Measurements from ENCODE around the gene TANK. TPM values are rescaled to one million over a fixed set of nuclear protein-coding genes. Genes with fewer than 3 reads are reported as not detected.

The TANK gene
- total RNA-seq (2022) = 81.3 and 85.4 TPM in 2 replicates
- Bru-seq, nascent RNA = percentile 94 among the genes with signal in this experiment
- BruChase-seq, experiment 1, labeled RNA remaining after a 6-hour chase = percentile 80 among the genes with signal in this experiment
- BruChase-seq, experiment 2, labeled RNA remaining after a 2-hour chase = percentile 82 among the genes with signal in this experiment
- long read RNA-seq, transcript TANK-202 (8 exons, 2,171 nt) = minor isoform, 31 of 108 reads
- long read RNA-seq, transcript TANK-201 (8 exons, 2,152 nt) = major isoform, 34 of 108 reads
- long read RNA-seq, partial matches to known transcripts = 8 of 108 reads
- long read RNA-seq, other reads (novel, unspliced or antisense) = 35 of 108 reads

- TF ChIP-seq, protein P1, sequence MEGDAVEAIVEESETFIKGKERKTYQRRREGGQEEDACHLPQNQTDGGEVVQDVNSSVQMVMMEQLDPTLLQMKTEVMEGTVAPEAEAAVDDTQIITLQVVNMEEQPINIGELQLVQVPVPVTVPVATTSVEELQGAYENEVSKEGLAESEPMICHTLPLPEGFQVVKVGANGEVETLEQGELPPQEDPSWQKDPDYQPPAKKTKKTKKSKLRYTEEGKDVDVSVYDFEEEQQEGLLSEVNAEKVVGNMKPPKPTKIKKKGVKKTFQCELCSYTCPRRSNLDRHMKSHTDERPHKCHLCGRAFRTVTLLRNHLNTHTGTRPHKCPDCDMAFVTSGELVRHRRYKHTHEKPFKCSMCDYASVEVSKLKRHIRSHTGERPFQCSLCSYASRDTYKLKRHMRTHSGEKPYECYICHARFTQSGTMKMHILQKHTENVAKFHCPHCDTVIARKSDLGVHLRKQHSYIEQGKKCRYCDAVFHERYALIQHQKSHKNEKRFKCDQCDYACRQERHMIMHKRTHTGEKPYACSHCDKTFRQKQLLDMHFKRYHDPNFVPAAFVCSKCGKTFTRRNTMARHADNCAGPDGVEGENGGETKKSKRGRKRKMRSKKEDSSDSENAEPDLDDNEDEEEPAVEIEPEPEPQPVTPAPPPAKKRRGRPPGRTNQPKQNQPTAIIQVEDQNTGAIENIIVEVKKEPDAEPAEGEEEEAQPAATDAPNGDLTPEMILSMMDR (IDR thresholded peaks at IDR 0.05; ENCODE audit: unreplicated experiment) = no peak
- Mint-ChIP-seq H3K4me1 (ENCODE audit: low read depth, unreplicated experiment) (peaks cover 18% of the 10 kb centered on the region), H3K27me3 (ENCODE audit: unreplicated experiment) (no peaks in the 10 kb centered on the region), H3K9me3 (ENCODE audit: low read depth, unreplicated experiment) (no peaks in the 10 kb centered on the region), H3K36me3 (ENCODE audit: insufficient read depth, unreplicated experiment) (peaks cover 37% of the 10 kb centered on the region), H3K4me3 (ENCODE audit: low read depth, unreplicated experiment) (peak within 1 kb of the TSS; percentile 90), H3K27ac (ENCODE audit: unreplicated experiment) (peak within 1 kb of the TSS; percentile 95)
- intact Hi-C loops (cut with micrococcal nuclease; ENCODE audit: unreplicated experiment) = loop anchor here (2.0 kb wide), 1 partner anchor 26 kb away; no protein-coding TSS in a partner anchor
- CTCF ChIA-PET = no interaction called here
- TSS peak; percentile 98 for BruUV-seq (replicated peaks)
- peak; percentile 87 for DNase-seq
Observed at GRCh38 chr2:161160226-161161073, at the start of gene TANK. TSS of gene TANK (plus strand) at chr2:161160428. CDS start at chr2:161179663, 19,235 bp downstream.

- Mint-ChIP-seq H3K4me1 (ENCODE audit: low read depth, unreplicated experiment) (no peaks in the 10 kb centered on the region), H3K9me3 (ENCODE audit: low read depth, unreplicated experiment) (no peaks in the 10 kb centered on the region), H3K36me3 (ENCODE audit: insufficient read depth, unreplicated experiment) (no peaks in the 10 kb centered on the region), H3K27me3 (ENCODE audit: unreplicated experiment) (no peaks in the 10 kb centered on the region), H3K4me3 (ENCODE audit: low read depth, unreplicated experiment) (no peak overlapping the region), H3K27ac (ENCODE audit: unreplicated experiment) (no peak overlapping the region)
- TF ChIP-seq, protein P1 (IDR thresholded peaks at IDR 0.05; ENCODE audit: unreplicated experiment) = no peak
- CTCF ChIA-PET = no interaction called here
- intact Hi-C loops (cut with micrococcal nuclease; ENCODE audit: unreplicated experiment) = no loop called here
- no peak for DNase-seq
- BruUV-seq (replicated peaks) = no TSS peak
Observed at GRCh38 chr2:161111531-161111930, 48.7 kb upstream of the TANK start.

- TF ChIP-seq, protein P1 (IDR thresholded peaks at IDR 0.05; ENCODE audit: unreplicated experiment) = no peak
- Mint-ChIP-seq H3K36me3 (ENCODE audit: insufficient read depth, unreplicated experiment) (no peaks in the 10 kb centered on the region), H3K4me1 (ENCODE audit: low read depth, unreplicated experiment) (peaks cover 7% of the 10 kb centered on the region), H3K27ac (ENCODE audit: unreplicated experiment) (no peak overlapping the region), H3K4me3 (ENCODE audit: low read depth, unreplicated experiment) (no peak overlapping the region), H3K27me3 (ENCODE audit: unreplicated experiment) (no peaks in the 10 kb centered on the region), H3K9me3 (ENCODE audit: low read depth, unreplicated experiment) (no peaks in the 10 kb centered on the region)
- no peak for DNase-seq
- BruUV-seq (replicated peaks) = no TSS peak
- CTCF ChIA-PET = interaction anchor here (1.2 kb wide), 1 partner anchor 10 kb away, joined by 3 read pairs; no protein-coding TSS in a partner anchor
- intact Hi-C loops (cut with micrococcal nuclease; ENCODE audit: unreplicated experiment) = no loop called here
Observed at GRCh38 chr2:161112908-161113307, 47.3 kb upstream of the TANK start.

DNA sequence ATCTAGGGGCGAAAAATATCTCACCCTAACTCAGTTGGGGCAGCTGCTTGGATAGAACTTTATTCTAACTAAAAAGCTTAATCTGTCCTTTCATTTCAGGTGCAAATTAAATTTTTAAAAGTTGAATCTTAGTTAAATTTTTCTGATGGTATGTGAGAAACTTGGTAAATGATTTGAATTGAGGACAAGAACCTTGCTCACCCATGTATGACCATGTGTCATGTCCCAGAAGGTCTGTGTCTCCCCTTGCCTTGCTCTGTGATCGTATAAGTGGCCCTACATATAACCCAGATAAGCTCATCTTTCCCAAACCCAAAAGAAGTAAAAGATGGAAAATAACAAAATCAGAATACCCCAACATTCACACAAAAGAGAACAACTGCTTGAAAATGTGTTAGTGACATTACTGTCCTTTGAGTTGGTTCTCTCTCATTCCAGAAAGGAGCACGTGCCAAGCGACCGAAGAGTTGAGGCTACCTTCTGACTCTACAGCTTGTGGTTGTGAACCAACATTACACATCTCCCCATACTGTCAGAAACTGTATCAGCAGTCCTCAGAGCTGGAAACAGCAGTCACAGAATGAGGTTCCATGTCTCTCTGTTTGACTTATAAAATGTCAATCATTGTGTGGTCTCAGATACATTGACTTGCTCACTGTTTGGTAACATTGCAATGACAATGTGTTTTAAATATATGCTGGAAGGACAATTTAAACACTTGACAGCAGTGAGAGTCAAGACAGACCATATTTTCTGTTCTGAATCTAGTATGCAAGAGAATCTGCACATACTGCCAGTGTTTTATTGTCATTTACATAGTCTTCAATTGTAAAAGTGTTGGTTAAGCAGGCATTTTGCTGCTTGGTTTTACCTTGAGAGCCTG is 46.3 kb upstream of the TANK start:
- no TSS peak for BruUV-seq (replicated peaks)
- H3K36me3 Mint-ChIP-seq (ENCODE audit: insufficient read depth, unreplicated experiment) = no peaks in the 10 kb centered on the region
- intact Hi-C loops (cut with micrococcal nuclease; ENCODE audit: unreplicated experiment) = no loop called here

More for the DNA sequence above, 46.3 kb upstream of the TANK start:
- H3K27ac Mint-ChIP-seq (ENCODE audit: unreplicated experiment) = no peak overlapping the region
- no peaks in the 10 kb centered on the region for H3K9me3 Mint-ChIP-seq (ENCODE audit: low read depth, unreplicated experiment)
- H3K27me3 Mint-ChIP-seq (ENCODE audit: unreplicated experiment) = no peaks in the 10 kb centered on the region
- CTCF ChIA-PET = interaction anchor here (0.6 to 1.4 kb wide), 3 partner anchors 9 to 141 kb away, joined by 3 to 4 read pairs (median 3); no protein-coding TSS in a partner anchor
- H3K4me1 Mint-ChIP-seq (ENCODE audit: low read depth, unreplicated experiment) = peaks cover 9% of the 10 kb centered on the region
- no peak for DNase-seq
- TF ChIP-seq, protein P1 (IDR thresholded peaks at IDR 0.05; ENCODE audit: unreplicated experiment) = no peak
- H3K4me3 Mint-ChIP-seq (ENCODE audit: low read depth, unreplicated experiment) = no peak overlapping the region

All from Calu3 (cell line).